HL-60/S4 (cell line): Measurements from ENCODE around the gene NTSR1.
"Not testable (repeated sequence)": the region's sequence is repeated elsewhere in the genome, so short reads cannot be mapped to it uniquely, and the experiment has no call there.

Source experiments
- in situ Hi-C: fragments of 300-500 bp; cut with MboI; formaldehyde crosslinking; loops from 2 replicates; pipeline ENCODE4 v1.14.3; 2022; ENCODE audit warnings: low sequenced_read_pairs

NTSR1 gene

DNA sequence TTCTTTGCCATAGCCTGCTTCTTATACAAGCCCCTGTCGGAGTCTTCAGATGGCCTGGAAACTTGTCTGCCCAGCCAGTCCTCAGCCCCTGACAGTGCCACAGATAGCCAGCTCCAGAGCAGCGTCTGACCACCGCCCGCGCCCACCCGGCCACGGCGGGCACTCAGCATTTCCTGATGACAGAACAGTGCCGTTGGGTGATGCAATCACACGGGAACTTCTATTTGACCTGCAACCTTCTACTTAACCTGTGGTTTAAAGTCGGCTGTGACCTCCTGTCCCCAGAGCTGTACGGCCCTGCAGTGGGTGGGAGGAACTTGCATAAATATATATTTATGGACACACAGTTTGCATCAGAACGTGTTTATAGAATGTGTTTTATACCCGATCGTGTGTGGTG lies 36.9 kb upstream of the NTSR1 start:
- in situ Hi-C loops: no loop called here

DNA sequence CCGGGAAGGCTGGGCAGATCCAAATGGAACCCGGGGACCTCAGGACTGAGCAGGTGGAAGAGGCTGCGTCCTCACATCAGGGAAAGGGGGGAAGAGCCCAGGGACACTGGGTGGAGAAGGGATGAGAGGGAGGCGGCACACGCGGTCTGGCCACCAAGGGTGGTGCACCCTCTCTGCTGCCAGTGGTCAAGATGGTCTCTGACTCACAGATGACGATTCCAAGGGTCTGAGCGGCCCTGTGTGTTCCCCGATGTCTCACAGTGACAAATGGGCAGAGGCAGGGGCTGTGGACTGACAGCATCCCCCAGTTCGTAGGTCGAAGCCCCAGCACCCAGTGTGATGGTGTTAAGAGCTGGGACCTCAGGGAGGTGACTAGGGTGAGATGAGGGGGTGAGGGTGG lies 34.3 kb upstream of the NTSR1 start:
- in situ Hi-C loops: no loop called here

DNA sequence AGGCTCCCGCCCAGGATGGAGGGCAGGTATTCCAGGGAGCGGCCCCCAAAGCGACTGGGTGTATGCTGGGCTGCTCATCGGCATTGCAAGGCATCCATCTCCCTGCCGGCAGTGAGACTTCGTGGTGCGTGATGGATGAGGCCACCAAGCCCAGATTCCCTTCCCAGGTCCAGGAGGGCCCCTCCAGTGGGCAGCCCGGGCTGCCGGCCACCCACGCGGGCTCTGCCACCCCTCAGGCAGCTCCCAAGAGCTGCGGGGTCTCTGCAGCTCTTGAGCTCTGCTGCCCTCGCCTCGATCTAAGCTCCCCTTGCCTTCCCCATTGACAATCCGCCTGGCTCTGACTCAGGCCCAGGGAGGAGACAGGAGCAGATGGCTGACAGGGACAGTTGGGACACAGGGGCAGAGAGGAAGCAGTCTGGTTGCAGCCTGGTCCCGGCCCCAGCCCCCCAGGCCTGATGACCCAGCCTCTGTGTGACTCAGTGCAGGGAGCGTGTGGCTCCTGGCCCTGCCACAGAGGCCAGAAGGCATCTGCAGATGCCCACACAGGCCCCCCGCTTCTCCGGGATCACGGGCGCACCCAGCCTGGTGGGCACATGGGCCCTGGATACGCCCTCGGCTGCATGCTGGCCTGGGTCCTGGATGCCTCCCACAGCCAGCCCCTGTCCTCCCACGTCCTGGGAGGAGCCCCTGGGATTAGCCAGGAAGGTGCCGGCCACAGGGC lies 33.3 kb upstream of the NTSR1 start:
- in situ Hi-C loops: no loop called here

DNA sequence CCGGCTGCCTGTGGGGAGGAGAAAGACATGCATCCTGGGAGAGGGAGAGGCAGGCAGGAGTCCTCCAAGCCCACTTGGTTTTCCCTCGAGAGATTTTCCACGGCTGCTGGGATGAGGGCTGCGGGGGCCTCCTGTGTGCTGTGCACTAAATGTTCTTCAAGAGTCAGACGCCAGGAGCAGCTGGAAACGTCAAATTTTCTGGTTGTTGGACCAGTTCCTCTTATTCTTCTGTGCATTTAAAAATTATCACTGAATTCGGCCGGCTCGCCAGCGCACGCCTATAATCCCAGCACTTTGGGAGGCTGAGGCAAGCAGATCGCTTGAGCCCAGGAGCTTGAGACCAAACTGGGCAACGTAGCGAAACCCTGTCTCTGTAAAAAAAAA lies 32.8 kb upstream of the NTSR1 start:
- in situ Hi-C loops: no loop called here

DNA sequence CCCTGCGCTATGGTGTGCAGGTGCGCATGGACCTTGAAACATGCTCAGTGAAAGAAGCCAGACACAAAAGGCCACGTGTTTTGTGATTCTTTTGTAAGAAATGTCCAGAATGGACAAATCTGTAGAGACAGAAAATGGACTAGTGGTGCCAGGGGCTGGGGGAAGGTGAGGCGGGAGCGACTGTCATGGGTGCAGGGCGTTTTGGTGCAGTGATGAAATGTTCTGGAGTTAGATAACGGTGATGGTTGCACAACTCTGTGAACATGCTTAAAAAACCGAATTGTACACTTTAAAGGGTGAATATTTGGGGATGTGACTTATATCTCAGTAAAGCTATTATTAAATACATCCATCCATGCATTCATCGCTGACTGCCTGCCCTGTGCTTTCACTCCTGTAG lies 31.7 kb upstream of the NTSR1 start:
- in situ Hi-C loops: no loop called here

DNA sequence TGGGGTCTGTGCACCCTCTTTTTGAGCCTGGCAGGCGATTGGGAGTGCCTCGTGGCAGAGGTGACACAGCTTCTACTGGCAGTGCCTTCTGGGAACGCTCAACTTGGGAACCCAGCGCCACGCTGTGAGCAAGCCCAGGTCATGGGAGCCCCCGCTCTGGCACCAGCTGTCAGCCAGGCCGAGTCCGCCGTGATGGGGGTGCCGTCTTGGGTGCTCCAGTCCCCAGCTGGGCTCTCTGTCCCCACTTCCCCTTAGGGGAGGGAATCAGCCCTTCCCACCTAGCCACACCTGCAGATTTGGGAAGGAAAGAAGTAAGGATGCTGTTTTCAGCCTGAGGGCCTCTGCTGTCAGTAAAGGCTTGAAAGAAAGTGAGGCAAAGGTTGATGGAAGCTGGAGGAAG lies 31.0 kb upstream of the NTSR1 start:
- in situ Hi-C loops: no loop called here

- in situ Hi-C loops: no loop called here
These were observed 30.1 kb upstream of the NTSR1 start for GRCh38 chr20:62678553-62678952.

DNA sequence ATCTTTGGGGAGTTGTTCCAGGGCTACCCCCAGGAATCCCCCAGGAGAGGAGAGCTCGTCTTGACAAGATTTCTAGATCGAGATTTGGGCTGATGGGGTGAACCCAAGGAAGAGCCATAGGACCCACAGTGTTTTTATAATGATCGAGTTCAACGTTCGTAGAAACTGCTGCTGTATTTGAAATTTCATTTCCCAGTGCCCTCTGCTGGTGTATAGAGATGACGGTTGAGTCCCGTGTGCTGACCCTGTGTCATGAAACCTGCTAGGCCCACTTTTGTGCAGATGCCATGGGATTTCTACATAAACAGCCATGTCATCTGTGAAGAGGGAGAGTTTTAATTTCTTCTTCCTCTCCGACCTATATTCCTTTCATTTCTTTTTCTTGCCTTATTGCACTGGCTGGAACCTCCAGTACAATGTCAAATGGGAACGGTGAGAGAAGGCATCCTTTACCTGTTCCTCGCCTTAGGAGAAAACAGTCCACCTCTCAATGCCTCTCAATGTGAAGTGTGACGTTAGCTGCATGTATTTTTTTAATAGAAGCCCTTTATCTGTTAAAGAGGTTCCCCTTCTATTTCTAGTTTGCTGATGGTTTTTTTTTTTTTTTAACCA lies 28.6 kb upstream of the NTSR1 start:
- in situ Hi-C loops: no loop called here

DNA sequence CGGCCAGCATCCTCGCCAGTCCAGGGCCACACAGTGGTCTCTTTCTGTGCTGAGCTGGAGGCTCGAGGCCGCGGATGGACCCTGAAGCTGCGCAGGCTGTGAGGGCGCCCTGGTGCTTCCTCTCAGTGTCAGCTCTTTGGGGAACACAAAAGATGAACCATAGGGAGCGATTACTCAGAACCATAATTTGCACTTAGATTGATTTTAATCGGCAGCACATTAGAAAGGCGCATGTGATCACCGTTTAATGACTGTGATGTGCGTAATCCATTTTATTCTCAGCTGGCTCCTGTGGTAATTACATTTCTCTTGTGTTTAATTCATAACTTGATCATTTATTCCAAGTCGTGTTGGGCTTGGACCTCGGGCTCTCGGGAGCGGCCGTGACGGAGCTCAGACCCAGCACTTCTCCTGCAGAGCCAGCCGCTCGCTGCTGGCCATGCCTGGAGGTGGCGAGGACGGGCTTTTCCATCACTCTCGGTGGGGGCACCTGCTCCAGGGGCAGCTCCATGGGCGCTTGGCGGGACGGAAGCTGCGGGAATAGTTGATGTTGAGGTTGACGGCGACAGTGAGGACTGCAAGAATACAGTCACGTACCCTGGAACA lies 25.6 kb upstream of the NTSR1 start:
- in situ Hi-C loops: no loop called here

GRCh38 chr20:62683660-62684322 lies 24.8 kb upstream of the NTSR1 start:
- in situ Hi-C loops: not testable (repeated sequence)

- in situ Hi-C loops: no loop called here
These were observed 23.7 kb upstream of the NTSR1 start for GRCh38 chr20:62684981-62685380.

GRCh38 chr20:62685781-62686555 lies 22.7 kb upstream of the NTSR1 start:
- in situ Hi-C loops: no loop called here

DNA sequence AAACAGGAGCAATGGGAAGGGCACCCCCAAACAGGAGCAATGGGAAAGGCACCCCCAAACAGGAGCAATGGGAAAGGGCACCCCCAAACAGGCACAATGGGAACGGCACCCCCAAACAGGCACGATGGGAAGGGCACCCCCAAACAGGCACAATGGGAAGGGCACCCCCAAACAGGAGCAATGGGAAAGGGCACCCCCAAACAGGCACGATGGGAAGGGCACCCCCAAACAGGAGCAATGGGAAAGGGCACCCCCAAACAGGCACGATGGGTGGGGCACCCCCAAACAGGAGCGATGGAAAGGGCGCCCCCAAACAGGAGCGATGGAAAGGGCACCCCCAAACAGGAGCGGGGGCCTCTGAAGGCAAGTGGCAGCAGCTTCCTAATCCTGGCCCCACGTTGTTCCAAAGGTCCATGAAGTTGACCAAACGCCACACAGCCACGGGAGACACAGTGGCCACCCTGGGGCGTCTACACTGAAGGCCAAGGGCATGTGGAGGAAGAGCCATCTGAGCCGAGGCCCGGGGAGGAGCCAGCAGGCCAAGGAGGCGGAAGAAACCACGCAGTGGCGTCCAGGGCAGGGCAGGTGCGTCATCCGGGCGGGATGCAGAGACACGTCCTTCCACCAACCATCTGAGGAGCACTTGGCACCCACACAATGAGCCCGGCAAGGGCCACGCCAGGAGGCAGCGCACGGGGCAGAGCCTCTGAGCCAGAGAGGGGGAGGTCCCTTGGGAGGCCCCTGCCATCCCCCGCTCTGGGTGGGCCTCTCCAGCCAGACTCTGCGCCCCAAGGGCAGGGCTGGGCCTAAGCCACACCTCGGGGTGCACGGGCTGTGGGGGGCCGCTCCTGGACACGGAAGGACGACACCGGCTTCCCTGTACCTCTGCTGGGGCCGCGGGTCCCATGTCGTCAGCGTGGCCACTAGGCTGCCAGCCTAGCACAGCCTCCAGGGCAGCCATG lies 21.5 kb upstream of the NTSR1 start:
- in situ Hi-C loops: no loop called here

DNA sequence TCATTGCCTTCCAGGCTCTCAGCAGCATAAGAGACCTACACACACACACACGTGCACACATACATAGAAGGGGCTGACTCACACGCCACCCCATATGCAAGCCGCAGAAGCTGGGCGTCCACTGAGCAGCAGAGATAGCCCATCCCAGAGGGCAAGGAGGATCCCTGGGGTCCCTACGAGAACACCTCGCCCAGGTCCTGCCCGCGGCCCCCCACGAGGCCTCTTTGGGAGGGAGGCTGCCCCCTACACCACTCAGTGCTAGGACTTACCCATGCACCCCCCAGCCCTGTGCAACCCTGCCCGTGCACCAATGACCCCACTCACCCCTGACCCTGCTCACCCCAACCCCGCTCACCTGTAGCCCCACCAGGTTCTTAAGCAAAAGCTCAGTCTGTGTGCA lies 20.6 kb upstream of the NTSR1 start:
- in situ Hi-C loops: no loop called here

DNA sequence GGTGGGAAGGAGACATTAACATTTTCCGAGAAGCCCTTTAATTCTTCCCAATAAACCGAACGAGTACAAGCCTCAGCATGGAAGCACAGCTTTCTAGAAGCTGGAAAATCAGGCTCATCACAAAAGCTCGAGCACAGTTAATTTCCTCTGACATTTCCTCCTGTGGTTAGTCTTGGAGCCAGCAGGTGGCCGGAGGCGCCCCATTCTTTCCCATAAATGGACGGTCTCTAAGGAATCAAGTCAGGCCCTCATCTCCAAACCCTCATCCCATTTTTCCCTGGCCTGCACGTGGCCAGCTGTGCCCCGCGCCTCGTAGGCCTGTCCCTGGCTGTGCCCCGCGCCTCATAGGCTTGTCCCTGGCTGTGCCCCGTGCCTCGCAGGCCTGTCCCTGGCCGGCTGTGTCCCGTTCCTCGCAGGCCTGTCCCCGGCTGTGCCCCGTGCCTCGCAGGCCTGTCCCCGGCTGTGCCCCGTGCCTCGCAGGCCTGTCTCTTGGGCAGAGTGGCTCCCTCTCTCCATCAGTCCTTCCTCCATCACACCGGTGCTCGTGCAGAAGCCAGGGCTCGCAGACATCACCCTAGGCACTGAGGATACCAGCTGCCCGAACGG lies 19.7 kb upstream of the NTSR1 start:
- in situ Hi-C loops: no loop called here

GRCh38 chr20:62689861-62690260 lies 18.8 kb upstream of the NTSR1 start:
- in situ Hi-C loops: no loop called here

- in situ Hi-C loops: no loop called here
These were observed 18.3 kb upstream of the NTSR1 start for GRCh38 chr20:62690261-62690820.

DNA sequence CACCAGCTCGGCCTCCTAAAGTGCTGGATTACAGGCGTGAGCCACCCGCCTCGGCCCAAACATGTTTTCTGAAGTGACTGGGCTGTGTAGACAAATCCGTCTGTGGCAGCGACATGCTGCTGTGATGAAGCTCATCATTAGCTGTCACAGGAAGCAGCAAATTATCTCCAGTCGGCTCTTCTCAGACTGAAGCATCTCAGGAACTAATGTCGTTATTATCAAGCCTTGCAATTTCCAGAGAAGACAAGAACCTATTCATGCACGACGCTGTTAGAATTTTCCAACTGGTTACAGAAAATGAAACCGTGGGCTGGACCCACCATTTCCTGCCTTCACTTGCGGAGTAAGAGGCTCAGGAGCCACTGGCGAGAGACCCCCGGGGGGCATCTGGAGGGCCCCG lies 17.1 kb upstream of the NTSR1 start:
- in situ Hi-C loops: no loop called here

DNA sequence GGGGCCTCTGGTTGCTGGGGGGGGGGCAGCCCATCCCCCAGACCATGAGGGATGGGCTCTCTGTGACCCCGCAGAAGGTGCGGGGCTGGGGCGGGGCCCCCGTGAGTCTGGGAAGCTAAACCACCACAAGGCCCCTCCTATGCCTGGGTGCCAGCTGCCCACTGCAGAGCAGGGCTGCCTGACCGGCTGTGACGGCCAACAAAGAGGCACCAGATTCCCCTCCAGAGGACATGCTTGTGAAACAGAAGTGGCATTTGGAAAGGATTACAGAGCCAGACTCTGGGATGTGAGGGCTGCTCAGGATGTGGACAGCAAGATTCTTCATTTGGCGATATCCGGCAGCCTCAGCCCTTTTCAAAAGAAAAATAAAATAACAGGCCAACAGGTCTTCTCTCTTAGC lies 16.5 kb upstream of the NTSR1 start:
- in situ Hi-C loops: no loop called here
